ENCODE measurements around the gene COPS2. TPM values are rescaled to one million over a fixed set of nuclear protein-coding genes. Genes with fewer than 3 reads are reported as not detected.

COPS2 gene
- total RNA-seq, result 76.2 and 100 TPM in 2 replicates

GRCh38 chr15:49155110-49155833 lies at the start of gene COPS2:
Gene COPS2 (minus strand): TSS chr15:49155599. CDS start chr15:49155578, 21 bp downstream.

GRCh38 chr15:49169880-49170597 lies 14.6 kb upstream of the COPS2 start, which contains the start of gene GALK2:
Gene GALK2 (plus strand): TSS chr15:49170247. CDS start chr15:49170323, 76 bp downstream.

Other genes with a start within 250 kb of the COPS2 start
- gene SHC4, start 191.7 kb downstream of the COPS2 start, total RNA-seq, result 4.2 and 5.0 TPM in 2 replicates
- 17.8 and 23.2 TPM in 2 replicates for gene SECISBP2L, start 109.2 kb downstream of the COPS2 start, total RNA-seq
- 57.5 and 86.6 TPM in 2 replicates for gene GALK2, start 14.6 kb upstream of the COPS2 start, total RNA-seq